KMS-11 (cell line): Measurements from ENCODE around the gene ZNF3.
A peak's percentile ranks its signal among the peaks of the same experiment; 100 is the strongest.

ENCODE experiments used
- H2AFZ ChIP-seq: fragments of 200-600 bp; sonication (generic); 2 replicates; pipeline ENCODE4 v1.6.1; 2016; ENCODE audit warnings: antibody characterized with exemption, mixed run types, low read depth
- H3K27ac ChIP-seq: fragments of 200-600 bp; sonication (generic); 2 replicates; pipeline ENCODE4 v1.6.1; 2016; ENCODE audit warnings: mild to moderate bottlenecking, mixed run types
- H3K27me3 ChIP-seq: fragments of 200-600 bp; sonication (generic); 2 replicates; pipeline ENCODE4 v1.6.1; 2017; ENCODE audit warnings: mild to moderate bottlenecking, low read depth, mixed run types, moderate library complexity; ENCODE audit not compliant: insufficient read depth
- H3K36me3 ChIP-seq: fragments of 200-600 bp; sonication (generic); 2 replicates; pipeline ENCODE4 v1.6.1; 2017; ENCODE audit warnings: mild to moderate bottlenecking, mixed run types; ENCODE audit not compliant: insufficient read depth
- H3K4me1 ChIP-seq: fragments of 200-600 bp; sonication (generic); 2 replicates; pipeline ENCODE4 v1.6.1; 2016; ENCODE audit warnings: mild to moderate bottlenecking, low read depth, mixed run types; ENCODE audit not compliant: poor library complexity, severe bottlenecking
- H3K4me2 ChIP-seq: fragments of 200-600 bp; sonication (generic); 2 replicates; pipeline ENCODE4 v1.7.0; 2016; ENCODE audit warnings: mild to moderate bottlenecking, mixed run types
- H3K4me3 ChIP-seq: fragments of 200-600 bp; sonication (generic); IDR thresholded peaks from 2 replicates; pipeline ENCODE4 v1.6.1; 2017; ENCODE audit warnings: low read depth, low read length, mixed read lengths; ENCODE audit not compliant: insufficient read depth
- H3K79me2 ChIP-seq: fragments of 200-600 bp; sonication (generic); 2 replicates; pipeline ENCODE4 v1.6.1; 2016; ENCODE audit warnings: low read depth, mixed run types; ENCODE audit not compliant: insufficient read depth
- H3K9ac ChIP-seq: fragments of 200-600 bp; sonication (generic); 2 replicates; pipeline ENCODE4 v1.6.1; 2016; ENCODE audit warnings: mild to moderate bottlenecking, mixed run types
- H4K20me1 ChIP-seq: fragments of 200-600 bp; sonication (generic); 2 replicates; pipeline ENCODE4 v1.6.1; 2016; ENCODE audit warnings: mild to moderate bottlenecking, mixed run types; ENCODE audit not compliant: insufficient read depth
- CTCF ChIP-seq: fragments of 200-600 bp; sonication (generic); conservative IDR thresholded peaks from 2 replicates; pipeline ENCODE4 v1.6.1; 2017; ENCODE audit warnings: low read depth, mild to moderate bottlenecking, antibody characterized with exemption, low read length, moderate library complexity, mixed read lengths

The ZNF3 gene

GRCh38 chr7:100101016-100101862, 19.7 kb upstream of the ZNF3 start, which contains the start of the genes AP4M1 and MCM7:
AP4M1 (plus strand) TSS chr7:100101643; CDS start chr7:100101715, 72 bp downstream.
MCM7 (minus strand) TSS chr7:100101397; CDS start chr7:100101294, 103 bp downstream.
- Histone ChIP-seq H2AFZ (peak within 1 kb of the TSS; percentile 68), H4K20me1 (0 out of 2 replicates have a peak, but pooled peaks cover 5% of the 10 kb centered on the region), H3K4me2 (peak within 1 kb of the TSS; percentile 75), H3K9ac (peak within 1 kb of the TSS; percentile 100), H3K4me1 (peaks cover 14% of the 10 kb centered on the region), H3K36me3 (peaks cover 33% of the 10 kb centered on the region; the same call in 1 of the 2 replicates), H3K27ac (peak within 1 kb of the TSS; percentile 98), H3K4me3 (peak within 1 kb of the TSS; percentile 73), H3K27me3 (no peaks in the 10 kb centered on the region), H3K79me2 (peaks cover 45% of the 10 kb centered on the region)
- TF ChIP-seq CTCF, result no peak

GRCh38 chr7:100100420-100101015, 19.0 kb upstream of the ZNF3 start:
- H3K27ac ChIP-seq, result peak overlapping the region; percentile 98
- 0 out of 2 replicates have a peak, but pooled peaks cover 5% of the 10 kb centered on the region for H4K20me1 ChIP-seq
- H3K4me3 ChIP-seq, result peak overlapping the region; percentile 73
- H3K36me3 ChIP-seq, result peaks cover 34% of the 10 kb centered on the region; the same call in 1 of the 2 replicates
- peak overlapping the region; percentile 36; the same call in 1 of the 2 replicates for H2AFZ ChIP-seq
- H3K9ac ChIP-seq, result peak overlapping the region; percentile 100
- H3K4me1 ChIP-seq, result peaks cover 14% of the 10 kb centered on the region
- peaks cover 45% of the 10 kb centered on the region for H3K79me2 ChIP-seq
- no peaks in the 10 kb centered on the region for H3K27me3 ChIP-seq
- TF ChIP-seq CTCF, result no peak
- peak overlapping the region; percentile 70 for H3K4me2 ChIP-seq

GRCh38 chr7:100099452-100099851, 17.9 kb upstream of the ZNF3 start:
- H4K20me1 ChIP-seq, result 0 out of 2 replicates have a peak, but pooled peaks cover 5% of the 10 kb centered on the region
- TF ChIP-seq CTCF, result no peak
- peaks cover 14% of the 10 kb centered on the region for H3K4me1 ChIP-seq
- peak overlapping the region; percentile 70 for H3K4me2 ChIP-seq
- no peak overlapping the region for H3K27ac ChIP-seq
- peaks cover 42% of the 10 kb centered on the region; the same call in 1 of the 2 replicates for H3K36me3 ChIP-seq
- H2AFZ ChIP-seq, result no peak overlapping the region
- H3K4me3 ChIP-seq, result no peak overlapping the region
- H3K79me2 ChIP-seq, result peaks cover 45% of the 10 kb centered on the region
- H3K9ac ChIP-seq, result no peak overlapping the region
- no peaks in the 10 kb centered on the region for H3K27me3 ChIP-seq

GRCh38 chr7:100098913-100099312, 17.4 kb upstream of the ZNF3 start:
- H3K79me2 ChIP-seq, result peaks cover 45% of the 10 kb centered on the region
- H4K20me1 ChIP-seq, result 0 out of 2 replicates have a peak, but pooled peaks cover 5% of the 10 kb centered on the region
- no peak overlapping the region for H3K9ac ChIP-seq
- H3K27ac ChIP-seq, result no peak overlapping the region
- no peak overlapping the region for H3K4me3 ChIP-seq
- no peak overlapping the region for H2AFZ ChIP-seq
- no peak for TF ChIP-seq CTCF
- H3K27me3 ChIP-seq, result no peaks in the 10 kb centered on the region
- H3K36me3 ChIP-seq, result peaks cover 48% of the 10 kb centered on the region; the same call in 1 of the 2 replicates
- no peak overlapping the region for H3K4me2 ChIP-seq
- peaks cover 14% of the 10 kb centered on the region for H3K4me1 ChIP-seq
